ENCODE measurements around the gene TIMM44.

The TIMM44 gene

DNA sequence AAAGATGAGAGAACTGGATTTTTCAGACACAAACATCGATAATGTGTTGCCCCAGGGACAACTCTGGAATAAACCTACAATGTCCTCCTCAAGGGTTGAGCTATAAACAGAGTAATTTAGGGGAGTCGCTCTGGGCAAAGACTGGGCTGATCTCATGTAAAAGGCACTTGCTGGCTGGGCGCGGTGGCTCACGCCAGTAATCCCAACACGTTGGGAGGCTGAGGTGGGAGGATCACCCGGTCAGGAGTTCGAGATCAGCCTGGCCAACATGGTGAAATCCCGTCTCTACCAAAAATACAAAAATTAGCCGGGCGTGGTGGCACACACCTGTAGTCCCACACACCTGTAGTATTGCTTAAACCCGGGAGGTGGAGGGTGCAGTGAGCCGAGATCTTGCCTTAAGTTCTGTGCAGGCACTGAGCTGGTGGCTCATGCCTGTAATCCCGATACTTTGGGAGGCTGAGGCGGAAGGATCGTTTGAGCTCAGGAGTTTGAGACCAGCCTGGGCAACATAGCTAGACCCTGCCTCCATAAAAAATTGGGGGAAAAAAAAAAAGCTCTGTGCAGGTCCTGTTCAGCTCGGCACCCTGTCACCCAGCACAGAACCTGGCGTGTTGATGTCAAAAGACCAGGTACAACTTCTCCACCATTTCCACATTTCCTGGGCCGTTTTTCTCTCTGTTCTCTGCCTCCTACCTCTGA lies 1.4 kb downstream of the TIMM44 start:
- TF ChIP-seq, protein P1, sequence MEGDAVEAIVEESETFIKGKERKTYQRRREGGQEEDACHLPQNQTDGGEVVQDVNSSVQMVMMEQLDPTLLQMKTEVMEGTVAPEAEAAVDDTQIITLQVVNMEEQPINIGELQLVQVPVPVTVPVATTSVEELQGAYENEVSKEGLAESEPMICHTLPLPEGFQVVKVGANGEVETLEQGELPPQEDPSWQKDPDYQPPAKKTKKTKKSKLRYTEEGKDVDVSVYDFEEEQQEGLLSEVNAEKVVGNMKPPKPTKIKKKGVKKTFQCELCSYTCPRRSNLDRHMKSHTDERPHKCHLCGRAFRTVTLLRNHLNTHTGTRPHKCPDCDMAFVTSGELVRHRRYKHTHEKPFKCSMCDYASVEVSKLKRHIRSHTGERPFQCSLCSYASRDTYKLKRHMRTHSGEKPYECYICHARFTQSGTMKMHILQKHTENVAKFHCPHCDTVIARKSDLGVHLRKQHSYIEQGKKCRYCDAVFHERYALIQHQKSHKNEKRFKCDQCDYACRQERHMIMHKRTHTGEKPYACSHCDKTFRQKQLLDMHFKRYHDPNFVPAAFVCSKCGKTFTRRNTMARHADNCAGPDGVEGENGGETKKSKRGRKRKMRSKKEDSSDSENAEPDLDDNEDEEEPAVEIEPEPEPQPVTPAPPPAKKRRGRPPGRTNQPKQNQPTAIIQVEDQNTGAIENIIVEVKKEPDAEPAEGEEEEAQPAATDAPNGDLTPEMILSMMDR (conservative IDR thresholded peaks at IDR 0.05) = no peak
- H3K27ac ChIP-seq = peak overlapping the region; percentile 81

GRCh38 chr19:7940841-7941240 lies 2.6 kb downstream of the TIMM44 start:
- no peak overlapping the region for H3K27ac ChIP-seq
- TF ChIP-seq, protein P1 (conservative IDR thresholded peaks at IDR 0.05) = no peak

DNA sequence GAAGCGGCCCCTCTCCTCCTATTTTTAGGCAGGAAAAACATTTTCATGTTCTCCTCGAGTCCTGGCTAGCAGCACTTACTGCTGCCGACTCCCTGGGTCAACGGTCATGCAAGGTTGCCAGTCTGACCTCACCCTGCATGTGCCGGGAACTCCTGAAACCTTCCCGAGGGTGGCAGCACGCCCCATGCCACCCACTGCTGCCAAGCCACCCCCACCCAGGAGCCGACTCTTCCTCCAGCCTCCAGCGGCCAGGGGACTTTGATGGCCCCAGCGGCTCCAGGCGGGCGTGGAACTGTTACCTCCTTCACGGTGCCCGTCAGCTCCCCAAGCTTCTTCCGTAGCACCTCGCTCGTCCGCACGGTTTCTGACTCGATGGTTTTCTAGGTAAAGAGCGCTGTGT lies 8.7 kb downstream of the TIMM44 start:
- TF ChIP-seq, protein P1 (conservative IDR thresholded peaks at IDR 0.05) = no peak
- no peak overlapping the region for H3K27ac ChIP-seq

- TF ChIP-seq, protein P1 (conservative IDR thresholded peaks at IDR 0.05) = no peak
- H3K27ac ChIP-seq = no peak overlapping the region
Observed at GRCh38 chr19:7933828-7934725, 9.4 kb downstream of the TIMM44 start.

DNA sequence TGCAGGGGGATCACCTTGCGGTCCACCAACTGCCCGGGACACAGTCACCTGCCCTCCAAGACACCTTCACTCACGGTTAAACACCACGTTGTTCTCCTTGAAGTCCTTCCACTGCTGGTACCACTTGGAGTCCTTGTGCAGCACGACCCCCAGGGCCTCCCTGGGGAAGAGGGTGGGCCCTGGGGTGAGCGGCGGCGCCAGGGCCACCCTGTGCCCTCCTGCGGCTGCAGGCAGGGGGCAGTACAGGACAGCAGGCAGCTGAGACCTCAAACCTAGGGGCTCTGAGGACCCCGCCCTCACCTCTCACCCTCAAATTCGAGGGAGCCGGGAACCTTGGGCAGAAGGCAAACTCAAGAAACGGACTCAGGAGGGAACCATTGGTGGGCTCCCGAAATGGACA lies 10.1 kb downstream of the TIMM44 start:
- no peak overlapping the region for H3K27ac ChIP-seq
- TF ChIP-seq, protein P1 (conservative IDR thresholded peaks at IDR 0.05) = peak; percentile 22; the same call in 1 of the 2 replicates

GRCh38 chr19:7932930-7933300 lies 10.6 kb downstream of the TIMM44 start:
- TF ChIP-seq, protein P1 (conservative IDR thresholded peaks at IDR 0.05) = no peak
- H3K27ac ChIP-seq = no peak overlapping the region

DNA sequence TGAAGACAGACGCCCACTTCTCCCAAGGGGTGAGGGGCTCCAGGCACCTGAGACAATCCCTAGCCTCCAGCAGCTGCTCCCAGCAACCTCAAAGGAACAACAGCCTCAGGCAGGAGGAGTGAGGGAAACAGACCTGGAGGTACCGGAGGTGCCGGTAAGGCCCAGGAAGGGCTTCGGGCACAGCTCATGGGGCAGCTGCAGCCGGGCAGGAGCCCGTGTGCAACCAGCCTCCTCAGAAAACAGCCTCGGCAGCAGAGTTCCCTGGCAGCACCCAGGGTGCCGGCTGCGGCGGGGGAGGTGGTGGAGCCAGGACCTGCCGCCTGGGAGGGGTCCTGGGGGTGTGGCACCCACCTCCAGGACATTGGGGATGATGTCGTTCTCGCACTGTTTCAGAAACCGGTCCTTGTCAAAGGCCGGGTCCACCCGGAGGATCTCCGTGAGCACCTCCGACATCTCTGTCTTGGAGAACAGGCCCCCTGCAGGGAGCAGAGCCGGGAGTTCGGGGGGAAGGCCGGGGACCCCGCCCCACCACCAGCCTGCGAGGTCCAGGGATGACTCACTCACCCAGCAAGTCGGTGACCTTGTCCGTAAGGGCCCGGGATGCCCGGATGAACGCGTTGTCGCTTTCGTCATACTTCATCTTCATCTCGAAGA lies 11.1 kb downstream of the TIMM44 start:
- TF ChIP-seq, protein P1 (conservative IDR thresholded peaks at IDR 0.05) = no peak
- H3K27ac ChIP-seq = no peak overlapping the region

Measured in VCaP (cell line).